K562 (cell line): ENCODE results near the gene ALDOC. TPM values are rescaled to one million over a fixed set of nuclear protein-coding genes. Genes with fewer than 3 reads are reported as not detected.
A peak's percentile ranks its signal among the peaks of the same experiment; 100 is the strongest.

ENCODE experiments used
- BRD4 ChIP-seq: fragments of 200-600 bp; sonication (generic); IDR thresholded peaks from 2 replicates; pipeline ENCODE4 v1.6.1; 2017; ENCODE audit warnings: inconsistent platforms
- C11orf30 ChIP-seq: fragments of 450-650 bp; IDR thresholded peaks from 2 replicates; pipeline ENCODE4 v1.6.1; 2016; ENCODE audit warnings: low read depth, mild to moderate bottlenecking
- EGR1 ChIP-seq: fragments of 450-650 bp; conservative IDR thresholded peaks from 2 replicates; pipeline ENCODE4 v1.6.1; 2017; ENCODE audit warnings: mild to moderate bottlenecking
- HDGF ChIP-seq: fragments of 450-650 bp; IDR thresholded peaks from 2 replicates; pipeline ENCODE4 v1.6.1; 2016
- IFI16 ChIP-seq: fragments of 250-450 bp; sonication (Bioruptor Pico); IDR thresholded peaks from 2 replicates; pipeline ENCODE4 v2.1.2; 2022; ENCODE audit warnings: mild to moderate bottlenecking, inconsistent platforms
- JUN ChIP-seq, 2 experiments: sonication (generic) in 1 of 2; formaldehyde crosslinking in 1 of 2; IDR thresholded peaks; 2 replicates each; pipeline versions ENCODE4 v1.6.1 to v1.8.0; 2012 to 2022; ENCODE audit warnings: borderline replicate concordance in 2 of 2, mild to moderate bottlenecking in 2 of 2, improper control_type of control experiment in 1 of 2, low read depth in 1 of 2, low read length in 1 of 2, missing genetic modification reagents in 1 of 2
- LCOR ChIP-seq: sonication (generic); formaldehyde crosslinking; IDR thresholded peaks from 2 replicates; pipeline ENCODE4 v1.8.0; 2022; ENCODE audit warnings: mild to moderate bottlenecking, missing genetic modification reagents
- MED1 ChIP-seq: sonication (generic); formaldehyde crosslinking; IDR thresholded peaks from 2 replicates; pipeline ENCODE4 v1.8.1; 2023; ENCODE audit warnings: missing genetic modification reagents, borderline replicate concordance
- NR1H2 ChIP-seq: sonication (generic); formaldehyde crosslinking; IDR thresholded peaks from 2 replicates; pipeline ENCODE4 v1.4.0; 2020; ENCODE audit warnings: mild to moderate bottlenecking, missing genetic modification reagents
- RBM34 ChIP-seq: fragments of 200-400 bp; formaldehyde crosslinking; IDR thresholded peaks from 2 replicates; pipeline ENCODE4 v1.6.1; 2018; ENCODE audit warnings: low read length, borderline replicate concordance; ENCODE audit not compliant: insufficient read depth
- SMARCA5 ChIP-seq: fragments of 450-650 bp; IDR thresholded peaks from 2 replicates; pipeline ENCODE4 v1.6.1; 2016
- SMC3 ChIP-seq: conservative IDR thresholded peaks from 2 replicates; pipeline ENCODE4 v1.6.1; 2011; ENCODE audit warnings: low read depth, low read length, improper control_type of control experiment; ENCODE audit not compliant: insufficient read depth
- SREBF2 ChIP-seq: sonication (generic); formaldehyde crosslinking; IDR thresholded peaks from 2 replicates; pipeline ENCODE4 v1.4.0; 2020; ENCODE audit warnings: mild to moderate bottlenecking, missing genetic modification reagents
- TSC22D4 ChIP-seq: fragments of 450-650 bp; IDR thresholded peaks from 2 replicates; pipeline ENCODE4 v1.6.1; 2016; ENCODE audit warnings: missing genetic modification characterization, missing biosample characterization, control low read depth
- ZC3H11A ChIP-seq: IDR thresholded peaks from 2 replicates; pipeline ENCODE4 v1.6.1; 2012; ENCODE audit warnings: low read depth, low read length, improper control_type of control experiment
- ZKSCAN1 ChIP-seq: fragments of 150-350 bp; IDR thresholded peaks from 2 replicates; pipeline ENCODE4 v1.6.1; 2016; ENCODE audit warnings: low read depth, low read length
- ZKSCAN3 ChIP-seq: fragments of 250-450 bp; sonication (Bioruptor Pico); IDR thresholded peaks from 2 replicates; pipeline ENCODE4 v1.4.0; 2020
- ZNF121 ChIP-seq: sonication (generic); formaldehyde crosslinking; conservative IDR thresholded peaks from 2 replicates; pipeline ENCODE4 v1.8.0; 2022; ENCODE audit warnings: missing genetic modification reagents
- ZNF324 ChIP-seq: fragments of 250-450 bp; sonication (Bioruptor Pico); IDR thresholded peaks from 2 replicates; pipeline ENCODE4 v1.4.0; 2020; ENCODE audit warnings: mild to moderate bottlenecking
- ZNF408 ChIP-seq: fragments of 250-450 bp; sonication (Bioruptor Pico); IDR thresholded peaks from 2 replicates; pipeline ENCODE4 v1.4.0; 2020; ENCODE audit warnings: low read depth, mild to moderate bottlenecking, moderate library complexity
- ZNF717 ChIP-seq: fragments of 250-450 bp; sonication (Bioruptor Pico); IDR thresholded peaks from 2 replicates; pipeline ENCODE4 v1.5.0; 2021
- polyA plus RNA-seq, 8 experiments: library from polyadenylated mRNA; depleted of rRNA in 4 of 8; stranded (reverse) in 5 of 8; unstranded in 3 of 8; fragments of >200 nt; fragmentation: Nextera tagmentation in 2 of 8; fragmentation: Illumina TruSeq in 1 of 8; extraction: Ambion mirVana in 2 of 8; extraction: Trizol in 1 of 8; gene quantifications; 2 replicates each; pipeline versions ENCODE4 v1.2.1 to v1.2.3, GENCODE V29; 2011 to 2014; ENCODE audit warnings: inconsistent platforms in 1 of 8, missing spikeins in 1 of 8
- total RNA-seq, 7 experiments: library from RNA; depleted of rRNA in 6 of 7; stranded (reverse); fragments of >200 nt in 6 of 7; fragmentation: Illumina TruSeq in 2 of 7; extraction: Trizol in 2 of 7; gene quantifications; 2 replicates each; pipeline versions ENCODE4 v1.2.1 to v1.2.3, GENCODE V29; 2011 to 2021; ENCODE audit warnings: low replicate concordance in 1 of 7
- TF ChIP-seq, protein P1 (sequence below): fragments of 450-650 bp; formaldehyde crosslinking; IDR thresholded peaks from 2 replicates; pipeline ENCODE4 v1.4.0; 2022; ENCODE audit warnings: missing genetic modification characterization
- TF ChIP-seq, protein P2 (sequence below): conservative IDR thresholded peaks from 2 replicates; pipeline ENCODE4 v1.6.1; 2011; ENCODE audit warnings: low read depth, mild to moderate bottlenecking, low read length; ENCODE audit not compliant: control insufficient read depth
- TF ChIP-seq, protein P3 (sequence below), 3 experiments: IDR thresholded peaks in 2 of 3; conservative IDR thresholded peaks in 1 of 3; 2 replicates each; pipeline ENCODE4 v1.5.1; 2011 to 2012; ENCODE audit warnings: low read length in 3 of 3, mild to moderate bottlenecking in 3 of 3, control low read depth in 2 of 3, improper control_type of control experiment in 1 of 3, inconsistent platforms in 1 of 3, low read depth in 1 of 3, mixed read lengths in 1 of 3, moderate library complexity in 1 of 3; ENCODE audit not compliant: insufficient read depth in 2 of 3
- TF ChIP-seq, protein P4 (sequence below): fragments of 250-450 bp; sonication (Bioruptor Pico); IDR thresholded peaks from 2 replicates; pipeline ENCODE4 v1.9.0; 2021; ENCODE audit warnings: mild to moderate bottlenecking
- TF ChIP-seq, protein P5 (sequence below): fragments of 450-650 bp; formaldehyde crosslinking; conservative IDR thresholded peaks from 2 replicates; pipeline ENCODE4 v1.4.0; 2022; ENCODE audit warnings: mild to moderate bottlenecking, missing genetic modification characterization

ALDOC gene
- total and polyA plus RNA-seq, 9 of the 15 experiments (the other 6 are each of a cell fraction or from before 2014, with no cell fraction given) = 43.2 to 263 (median 99.2) TPM

DNA sequence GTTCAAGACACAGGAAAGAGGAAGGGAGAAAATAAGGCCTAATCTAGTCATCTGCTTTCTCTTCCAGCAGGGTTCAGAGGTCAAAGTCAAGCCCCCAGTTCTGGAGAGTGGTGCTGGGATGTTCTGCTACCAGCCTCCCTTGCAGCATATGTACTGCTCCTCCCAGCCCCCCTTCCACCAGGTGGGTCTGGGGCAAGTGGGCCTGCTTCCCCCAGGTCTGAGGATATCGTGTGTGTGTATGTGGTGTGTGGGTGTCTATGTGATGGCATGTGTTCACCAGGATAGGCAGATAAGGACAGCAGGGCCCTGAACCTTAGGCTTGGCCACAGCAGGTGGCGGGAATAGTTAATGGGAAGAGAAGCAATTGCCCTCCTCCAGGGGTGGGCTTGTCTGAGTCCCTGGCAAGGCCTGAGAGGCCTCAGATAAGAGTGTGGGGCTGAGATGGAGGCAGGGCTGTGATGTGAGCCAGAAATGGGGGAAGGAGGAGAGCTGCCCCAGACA is 49.5 kb downstream of the ALDOC start (continued):
- TF ChIP-seq, protein P1, sequence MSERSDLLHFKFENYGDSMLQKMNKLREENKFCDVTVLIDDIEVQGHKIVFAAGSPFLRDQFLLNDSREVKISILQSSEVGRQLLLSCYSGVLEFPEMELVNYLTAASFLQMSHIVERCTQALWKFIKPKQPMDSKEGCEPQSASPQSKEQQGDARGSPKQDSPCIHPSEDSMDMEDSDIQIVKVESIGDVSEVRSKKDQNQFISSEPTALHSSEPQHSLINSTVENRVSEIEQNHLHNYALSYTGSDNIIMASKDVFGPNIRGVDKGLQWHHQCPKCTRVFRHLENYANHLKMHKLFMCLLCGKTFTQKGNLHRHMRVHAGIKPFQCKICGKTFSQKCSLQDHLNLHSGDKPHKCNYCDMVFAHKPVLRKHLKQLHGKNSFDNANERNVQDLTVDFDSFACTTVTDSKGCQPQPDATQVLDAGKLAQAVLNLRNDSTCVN (CRISPR knock-in tag) = peak; percentile 26; the same call in 1 of the 2 replicates
- TF ChIP-seq, protein P2, sequence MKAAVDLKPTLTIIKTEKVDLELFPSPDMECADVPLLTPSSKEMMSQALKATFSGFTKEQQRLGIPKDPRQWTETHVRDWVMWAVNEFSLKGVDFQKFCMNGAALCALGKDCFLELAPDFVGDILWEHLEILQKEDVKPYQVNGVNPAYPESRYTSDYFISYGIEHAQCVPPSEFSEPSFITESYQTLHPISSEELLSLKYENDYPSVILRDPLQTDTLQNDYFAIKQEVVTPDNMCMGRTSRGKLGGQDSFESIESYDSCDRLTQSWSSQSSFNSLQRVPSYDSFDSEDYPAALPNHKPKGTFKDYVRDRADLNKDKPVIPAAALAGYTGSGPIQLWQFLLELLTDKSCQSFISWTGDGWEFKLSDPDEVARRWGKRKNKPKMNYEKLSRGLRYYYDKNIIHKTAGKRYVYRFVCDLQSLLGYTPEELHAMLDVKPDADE = peak; percentile 62; the same call in 1 of the 2 replicates
- no peak for TF ChIP-seq SMARCA5
- TF ChIP-seq, protein P3, sequence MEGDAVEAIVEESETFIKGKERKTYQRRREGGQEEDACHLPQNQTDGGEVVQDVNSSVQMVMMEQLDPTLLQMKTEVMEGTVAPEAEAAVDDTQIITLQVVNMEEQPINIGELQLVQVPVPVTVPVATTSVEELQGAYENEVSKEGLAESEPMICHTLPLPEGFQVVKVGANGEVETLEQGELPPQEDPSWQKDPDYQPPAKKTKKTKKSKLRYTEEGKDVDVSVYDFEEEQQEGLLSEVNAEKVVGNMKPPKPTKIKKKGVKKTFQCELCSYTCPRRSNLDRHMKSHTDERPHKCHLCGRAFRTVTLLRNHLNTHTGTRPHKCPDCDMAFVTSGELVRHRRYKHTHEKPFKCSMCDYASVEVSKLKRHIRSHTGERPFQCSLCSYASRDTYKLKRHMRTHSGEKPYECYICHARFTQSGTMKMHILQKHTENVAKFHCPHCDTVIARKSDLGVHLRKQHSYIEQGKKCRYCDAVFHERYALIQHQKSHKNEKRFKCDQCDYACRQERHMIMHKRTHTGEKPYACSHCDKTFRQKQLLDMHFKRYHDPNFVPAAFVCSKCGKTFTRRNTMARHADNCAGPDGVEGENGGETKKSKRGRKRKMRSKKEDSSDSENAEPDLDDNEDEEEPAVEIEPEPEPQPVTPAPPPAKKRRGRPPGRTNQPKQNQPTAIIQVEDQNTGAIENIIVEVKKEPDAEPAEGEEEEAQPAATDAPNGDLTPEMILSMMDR (IDR thresholded peaks at IDR 0.05 in 2 of 3, conservative IDR thresholded peaks at IDR 0.05 in 1 of 3; ENCODE audit: insufficient read depth in 2 of 3, low read depth in 1 of 3, low read length in 3 of 3) = no peak
- no peak for TF ChIP-seq ZC3H11A
- no peak for TF ChIP-seq MED1 (CRISPR knock-in tag)
- TF ChIP-seq NR1H2 (CRISPR knock-in tag) = no peak
- TF ChIP-seq ZNF408 (CRISPR knock-in tag) = no peak
- TF ChIP-seq RBM34 = no peak
- TF ChIP-seq ZNF121 (CRISPR knock-in tag) = no peak
- TF ChIP-seq LCOR = no peak
- TF ChIP-seq HDGF = no peak
- no peak for TF ChIP-seq BRD4
- no peak for TF ChIP-seq IFI16
- TF ChIP-seq ZKSCAN3 (CRISPR knock-in tag) = no peak
- TF ChIP-seq TSC22D4 (tag) = no peak
- TF ChIP-seq SREBF2 = no peak
- TF ChIP-seq EGR1 = peak; percentile 97
- TF ChIP-seq ZKSCAN1 = peak; percentile 76; the same call in 1 of the 2 replicates
- TF ChIP-seq, protein P4, sequence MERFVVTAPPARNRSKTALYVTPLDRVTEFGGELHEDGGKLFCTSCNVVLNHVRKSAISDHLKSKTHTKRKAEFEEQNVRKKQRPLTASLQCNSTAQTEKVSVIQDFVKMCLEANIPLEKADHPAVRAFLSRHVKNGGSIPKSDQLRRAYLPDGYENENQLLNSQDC (CRISPR knock-in tag) = no peak
- no peak for TF ChIP-seq ZNF717 (CRISPR knock-in tag)
- TF ChIP-seq SMC3 = no peak
- TF ChIP-seq, protein P5, sequence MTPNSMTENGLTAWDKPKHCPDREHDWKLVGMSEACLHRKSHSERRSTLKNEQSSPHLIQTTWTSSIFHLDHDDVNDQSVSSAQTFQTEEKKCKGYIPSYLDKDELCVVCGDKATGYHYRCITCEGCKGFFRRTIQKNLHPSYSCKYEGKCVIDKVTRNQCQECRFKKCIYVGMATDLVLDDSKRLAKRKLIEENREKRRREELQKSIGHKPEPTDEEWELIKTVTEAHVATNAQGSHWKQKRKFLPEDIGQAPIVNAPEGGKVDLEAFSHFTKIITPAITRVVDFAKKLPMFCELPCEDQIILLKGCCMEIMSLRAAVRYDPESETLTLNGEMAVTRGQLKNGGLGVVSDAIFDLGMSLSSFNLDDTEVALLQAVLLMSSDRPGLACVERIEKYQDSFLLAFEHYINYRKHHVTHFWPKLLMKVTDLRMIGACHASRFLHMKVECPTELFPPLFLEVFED (CRISPR knock-in tag) = peak; percentile 92
- TF ChIP-seq ZNF324 = no peak
- TF ChIP-seq JUN (IDR thresholded peaks at IDR 0.05; ENCODE audit: borderline replicate concordance, low read depth, low read length) = no peak
- TF ChIP-seq JUN (CRISPR knock-in tag; IDR thresholded peaks at IDR 0.05; ENCODE audit: borderline replicate concordance) = no peak
- TF ChIP-seq C11orf30 = no peak
